Activated CD4-positive, alpha-beta T cell treated with anti-CD3 and anti-CD28 coated beads for 24 hours (primary cell): ENCODE results near the gene UPK3A.

Source experiments
- DNase-seq, 2 donors: peaks; one replicate each; pipeline ENCODE4 v3.0.0-alpha.2; 2020; ENCODE audit warnings: low read depth in 2 of 2

UPK3A gene

GRCh38 chr22:45284705-45285262, at the start of gene UPK3A:
Gene UPK3A, plus strand, starts transcription at chr22:45284949. Its CDS starts 65 bp downstream, at chr22:45285014.
- peak; percentile 35 to 44 for DNase-seq

GRCh38 chr22:45235101-45235777, 49.5 kb upstream of the UPK3A start:
- no peak for DNase-seq

- no peak for DNase-seq
These were observed 48.9 kb upstream of the UPK3A start for GRCh38 chr22:45235851-45236342.

GRCh38 chr22:45237065-45237990, 47.4 kb upstream of the UPK3A start:
- no peak for DNase-seq

- DNase-seq, result no peak
These were observed 46.4 kb upstream of the UPK3A start for GRCh38 chr22:45238076-45238956.

GRCh38 chr22:45238957-45239680, 45.6 kb upstream of the UPK3A start:
- no peak for DNase-seq

GRCh38 chr22:45239681-45240051, 45.1 kb upstream of the UPK3A start:
- no peak for DNase-seq

- DNase-seq, result peak in 1 of 2 donors; percentile 22
These were observed 44.5 kb upstream of the UPK3A start for GRCh38 chr22:45240104-45240809.

GRCh38 chr22:45240810-45241631, 43.7 kb upstream of the UPK3A start, which contains the start of gene KIAA0930:
Gene KIAA0930, minus strand, starts transcription at chr22:45240894. Its CDS starts 191 bp downstream, at chr22:45240703.
- peak; percentile 69 to 77 for DNase-seq

GRCh38 chr22:45242778-45243191, 42.0 kb upstream of the UPK3A start:
- DNase-seq, result no peak

GRCh38 chr22:45244916-45245315, 39.8 kb upstream of the UPK3A start:
- DNase-seq, result no peak

- no peak for DNase-seq
These were observed 38.4 kb upstream of the UPK3A start for GRCh38 chr22:45246060-45246985.

GRCh38 chr22:45248832-45249561, 35.8 kb upstream of the UPK3A start:
- DNase-seq, result no peak

- no peak for DNase-seq
These were observed 32.9 kb upstream of the UPK3A start for GRCh38 chr22:45251825-45252224.

GRCh38 chr22:45253039-45253641, 31.6 kb upstream of the UPK3A start:
- no peak for DNase-seq

GRCh38 chr22:45254388-45254787, 30.4 kb upstream of the UPK3A start:
- DNase-seq, result no peak

- no peak for DNase-seq
These were observed 29.9 kb upstream of the UPK3A start for GRCh38 chr22:45254789-45255278.
